ENCODE data around the gene ANTXR2.
"Not testable (repeated sequence)": the region's sequence is repeated elsewhere in the genome, so short reads cannot be mapped to it uniquely, and the experiment has no call there.

ANTXR2 gene

DNA sequence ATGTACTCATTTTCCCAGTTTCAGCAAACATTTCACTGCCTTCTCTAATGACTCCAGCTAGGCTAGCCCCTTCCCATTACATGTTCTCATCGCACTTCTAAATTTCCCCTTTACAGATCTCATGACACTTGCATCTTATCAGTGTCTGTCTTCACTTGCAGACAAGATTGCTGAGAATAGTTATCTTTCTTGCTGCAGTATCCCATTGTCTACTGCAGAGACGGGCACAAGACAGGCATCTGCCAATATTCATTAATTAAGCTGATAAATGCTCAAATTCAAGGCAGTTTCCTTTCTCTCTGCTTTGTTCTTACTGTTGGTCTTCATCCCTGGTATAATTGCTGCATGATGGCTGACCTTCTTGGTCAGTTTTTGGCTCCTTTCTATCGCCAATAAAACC lies 175.9 kb downstream of the ANTXR2 start:
- no peaks in the 10 kb centered on the region for H3K9me3 ChIP-seq
- H3K4me1 ChIP-seq = peaks cover 3% of the 10 kb centered on the region; the same call in 1 of the 2 replicates
- DNase-seq = no peak
- TF ChIP-seq, protein P1, sequence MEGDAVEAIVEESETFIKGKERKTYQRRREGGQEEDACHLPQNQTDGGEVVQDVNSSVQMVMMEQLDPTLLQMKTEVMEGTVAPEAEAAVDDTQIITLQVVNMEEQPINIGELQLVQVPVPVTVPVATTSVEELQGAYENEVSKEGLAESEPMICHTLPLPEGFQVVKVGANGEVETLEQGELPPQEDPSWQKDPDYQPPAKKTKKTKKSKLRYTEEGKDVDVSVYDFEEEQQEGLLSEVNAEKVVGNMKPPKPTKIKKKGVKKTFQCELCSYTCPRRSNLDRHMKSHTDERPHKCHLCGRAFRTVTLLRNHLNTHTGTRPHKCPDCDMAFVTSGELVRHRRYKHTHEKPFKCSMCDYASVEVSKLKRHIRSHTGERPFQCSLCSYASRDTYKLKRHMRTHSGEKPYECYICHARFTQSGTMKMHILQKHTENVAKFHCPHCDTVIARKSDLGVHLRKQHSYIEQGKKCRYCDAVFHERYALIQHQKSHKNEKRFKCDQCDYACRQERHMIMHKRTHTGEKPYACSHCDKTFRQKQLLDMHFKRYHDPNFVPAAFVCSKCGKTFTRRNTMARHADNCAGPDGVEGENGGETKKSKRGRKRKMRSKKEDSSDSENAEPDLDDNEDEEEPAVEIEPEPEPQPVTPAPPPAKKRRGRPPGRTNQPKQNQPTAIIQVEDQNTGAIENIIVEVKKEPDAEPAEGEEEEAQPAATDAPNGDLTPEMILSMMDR (IDR thresholded peaks at IDR 0.05; ENCODE audit: low read depth, low read length) = no peak
- H3K4me3 ChIP-seq (ENCODE audit: low read depth, low read length) = no peak overlapping the region
- no peaks in the 10 kb centered on the region for H3K27me3 ChIP-seq
- no peaks in the 10 kb centered on the region for H3K36me3 ChIP-seq

DNA sequence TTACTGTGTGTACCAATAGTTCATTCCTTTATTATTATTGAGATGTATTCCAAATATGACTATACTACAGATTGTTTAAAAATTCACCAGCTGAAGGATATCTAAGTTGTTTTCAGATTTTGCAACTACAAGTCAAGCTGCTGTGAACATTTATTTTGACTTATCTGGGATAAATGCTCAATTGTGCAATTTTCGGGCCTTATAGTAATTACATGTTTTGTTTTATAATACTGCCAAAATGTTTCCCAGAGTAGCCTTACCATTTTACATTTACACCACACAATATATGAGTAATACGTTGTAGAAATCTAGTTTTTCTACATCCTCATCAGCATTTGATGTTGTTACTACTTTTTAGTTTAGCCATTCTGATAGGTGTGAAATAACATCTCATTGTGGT lies 179.6 kb downstream of the ANTXR2 start:
- no peaks in the 10 kb centered on the region for H3K9me3 ChIP-seq
- H3K27me3 ChIP-seq = no peaks in the 10 kb centered on the region
- no peak overlapping the region for H3K4me3 ChIP-seq (ENCODE audit: low read depth, low read length)
- H3K4me1 ChIP-seq = peaks cover 3% of the 10 kb centered on the region; the same call in 1 of the 2 replicates
- H3K36me3 ChIP-seq = no peaks in the 10 kb centered on the region
- DNase-seq = no peak
- TF ChIP-seq, protein P1 (IDR thresholded peaks at IDR 0.05; ENCODE audit: low read depth, low read length) = no peak

DNA sequence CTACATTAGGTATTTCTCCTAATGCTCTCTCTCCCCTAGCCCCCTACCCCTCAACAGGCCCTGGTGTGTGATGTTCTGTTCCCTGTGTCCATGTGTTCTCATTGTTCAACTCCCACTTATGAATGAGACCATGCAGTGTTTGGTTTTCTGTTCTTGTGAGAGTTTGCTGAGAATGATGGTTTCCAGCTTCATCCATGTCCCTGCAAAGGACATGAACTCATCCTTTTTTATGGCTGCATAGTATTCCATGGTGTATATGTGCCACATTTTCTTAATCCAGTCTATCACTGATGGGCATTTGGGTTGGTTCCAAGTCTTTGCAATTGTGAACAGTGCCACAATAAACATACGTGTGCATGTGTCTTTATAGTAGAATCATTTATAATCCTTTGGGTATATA lies 184.0 kb downstream of the ANTXR2 start:
- H3K4me1 ChIP-seq; H3K27me3 ChIP-seq; H3K9me3 ChIP-seq; H3K4me3 ChIP-seq (ENCODE audit: low read depth, low read length); H3K36me3 ChIP-seq; DNase-seq: not testable (repeated sequence)

DNA sequence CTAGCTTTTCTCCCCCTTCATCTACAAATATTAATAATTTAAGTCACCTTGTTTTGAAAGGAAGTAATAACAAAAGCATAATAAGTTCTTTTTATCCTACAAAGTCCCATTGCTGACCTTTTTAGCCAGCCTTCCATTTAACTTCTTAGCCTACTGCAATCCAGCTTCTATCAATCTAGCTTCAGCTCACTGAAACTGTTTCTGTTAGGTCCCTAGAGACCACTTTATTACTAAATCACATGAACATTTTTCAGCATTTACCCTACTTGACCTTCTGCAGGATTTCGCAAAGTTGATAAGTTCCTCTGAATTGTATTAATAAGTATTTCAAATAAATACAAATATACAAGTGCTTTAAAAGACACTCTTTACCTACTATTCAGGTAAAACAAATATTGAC lies 186.5 kb downstream of the ANTXR2 start:
- peaks cover 4% of the 10 kb centered on the region for H3K4me1 ChIP-seq
- no peak overlapping the region for H3K4me3 ChIP-seq (ENCODE audit: low read depth, low read length)
- TF ChIP-seq, protein P1 (IDR thresholded peaks at IDR 0.05; ENCODE audit: low read depth, low read length) = no peak
- no peaks in the 10 kb centered on the region for H3K36me3 ChIP-seq
- no peaks in the 10 kb centered on the region for H3K9me3 ChIP-seq
- DNase-seq = no peak
- H3K27me3 ChIP-seq = no peaks in the 10 kb centered on the region

DNA sequence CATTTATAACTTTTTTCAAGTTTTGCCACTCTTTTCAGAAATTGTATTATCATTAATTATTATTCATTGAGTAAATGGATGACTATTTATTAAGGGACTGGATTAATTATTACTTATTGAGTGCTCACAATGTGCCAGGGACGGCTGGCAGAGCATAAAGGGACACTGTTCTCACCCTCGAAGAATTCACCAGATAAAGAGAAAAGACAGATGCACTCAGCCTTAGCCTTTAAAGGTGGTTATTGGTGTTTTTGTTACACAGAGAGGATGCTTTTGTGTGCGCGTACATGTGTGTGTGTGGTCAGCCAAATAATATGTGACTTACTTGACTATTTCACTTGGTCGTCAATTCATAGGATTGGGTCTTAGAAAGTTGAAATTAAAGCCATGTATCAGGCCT lies 187.0 kb downstream of the ANTXR2 start:
- H3K36me3 ChIP-seq = no peaks in the 10 kb centered on the region
- H3K4me3 ChIP-seq (ENCODE audit: low read depth, low read length) = no peak overlapping the region
- no peak for DNase-seq
- no peaks in the 10 kb centered on the region for H3K27me3 ChIP-seq
- H3K4me1 ChIP-seq = peaks cover 4% of the 10 kb centered on the region
- no peaks in the 10 kb centered on the region for H3K9me3 ChIP-seq
- TF ChIP-seq, protein P1 (IDR thresholded peaks at IDR 0.05; ENCODE audit: low read depth, low read length) = no peak

DNA sequence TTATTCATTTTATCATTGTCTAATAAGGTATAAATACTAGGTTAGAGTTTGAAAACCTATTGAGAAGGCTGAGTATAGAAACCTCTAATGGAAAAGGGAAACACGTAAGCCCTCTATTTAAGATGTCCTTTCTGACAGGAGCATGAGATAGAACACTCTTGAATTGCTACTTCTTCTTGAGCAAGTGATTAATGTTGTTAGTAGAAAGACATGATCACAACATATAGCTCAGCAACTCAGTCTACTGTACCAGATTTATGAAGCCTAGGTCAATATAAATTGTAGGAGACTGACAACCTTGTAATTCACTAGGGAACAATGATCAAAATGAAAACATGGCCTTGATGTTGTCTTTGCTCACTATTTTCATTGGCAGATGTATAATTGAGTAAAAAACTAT lies 189.7 kb downstream of the ANTXR2 start:
- no peak overlapping the region for H3K4me3 ChIP-seq (ENCODE audit: low read depth, low read length)
- H3K9me3 ChIP-seq = no peaks in the 10 kb centered on the region
- no peaks in the 10 kb centered on the region for H3K36me3 ChIP-seq
- H3K27me3 ChIP-seq = no peaks in the 10 kb centered on the region
- TF ChIP-seq, protein P1 (IDR thresholded peaks at IDR 0.05; ENCODE audit: low read depth, low read length) = no peak
- DNase-seq = no peak
- peaks cover 4% of the 10 kb centered on the region for H3K4me1 ChIP-seq

DNA sequence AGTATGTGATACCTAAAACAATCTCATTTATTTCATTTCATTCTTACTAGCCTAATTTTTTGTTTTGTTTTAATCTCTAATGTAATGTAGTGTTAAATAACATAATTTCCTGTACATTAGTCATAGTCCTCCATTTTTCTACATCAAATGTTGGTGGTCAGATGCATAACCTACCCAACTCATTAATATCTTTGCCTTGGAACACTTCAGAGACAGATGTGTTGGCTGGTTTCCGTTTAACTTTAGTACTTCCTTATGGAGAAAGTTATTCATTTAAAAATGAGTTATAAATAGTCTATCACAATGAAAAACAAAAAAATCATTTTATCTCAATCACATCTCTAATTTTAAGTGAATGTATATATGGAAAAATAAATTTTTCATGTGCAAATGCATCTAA lies 190.2 kb downstream of the ANTXR2 start:
- no peaks in the 10 kb centered on the region for H3K9me3 ChIP-seq
- H3K4me1 ChIP-seq = peaks cover 4% of the 10 kb centered on the region
- H3K36me3 ChIP-seq = no peaks in the 10 kb centered on the region
- no peak for DNase-seq
- no peak overlapping the region for H3K4me3 ChIP-seq (ENCODE audit: low read depth, low read length)
- no peaks in the 10 kb centered on the region for H3K27me3 ChIP-seq
- TF ChIP-seq, protein P1 (IDR thresholded peaks at IDR 0.05; ENCODE audit: low read depth, low read length) = no peak

Measured in BE2C (cell line).